K562 (cell line): ENCODE measurements around the gene HLA-DQB1. TPM values are rescaled to one million over a fixed set of nuclear protein-coding genes. Genes with fewer than 3 reads are reported as not detected.

Experiments
- ATAC-seq: fragments of 200-7000 bp; cut with Tn5 transposase; 3 replicates; pipeline ENCODE4 v1.9.1; 2020; ENCODE audit warnings: moderate library complexity
- BruUV-seq: library from RNA; stranded (reverse); fragments of 400-500 nt; replicated peaks from 2 replicates; lab custom pipeline; 2021; lab: Mats Ljungman, UMichigan
- CTCF ChIA-PET: fragments of 300-600 bp; formaldehyde crosslinking; extraction: SDS; loops from one replicate; lab custom pipeline; 2021; ENCODE audit warnings: low intra/inter-chr PET ratio; lab: Yijun Ruan, JAX
- POLR2A ChIA-PET: fragments of 300-600, 350-650 bp; sonication (Branson Sonifier 250); formaldehyde crosslinking; extraction: SDS; loops from one replicate; lab custom pipeline; 2021; ENCODE audit warnings: antibody characterized with exemption, inconsistent platforms; lab: Yijun Ruan, JAX
- DNase-seq, 4 experiments: peaks; one replicate each; pipeline versions ENCODE4 v3.0.0 to v3.0.0-alpha.2; 2011 to 2018; ENCODE audit warnings: low spot score in 3 of 4, mixed read lengths in 3 of 4; ENCODE audit errors: extremely low read depth in 1 of 4
- FAIRE-seq: peaks from 2 replicates; lab custom pipeline; 2011; peaks lifted over from hg19 to GRCh38; lab: Jason Lieb, UNC
- H2AFZ ChIP-seq: 2 replicates; pipeline ENCODE4 v1.6.0; 2011; ENCODE audit warnings: low read depth, low read length, control low read depth, inconsistent platforms
- H3K27ac ChIP-seq: fragments of 200-600 bp; 3 replicates; pipeline ENCODE4 v1.8.0; 2011; ENCODE audit warnings: low read depth, mild to moderate bottlenecking, control low read depth, inconsistent platforms, low read length, moderate library complexity, mixed read lengths; ENCODE audit errors: extremely low read depth
- H3K27me3 ChIP-seq, 2 experiments: fragments of 300-600 bp in 1 of 2; 2 replicates in 1 of 2; 3 replicates in 1 of 2; pipeline versions ENCODE4 v1.6.0 to v1.8.0; 2011; ENCODE audit warnings: inconsistent platforms in 2 of 2, low read length in 2 of 2, mild to moderate bottlenecking in 1 of 2, mixed read lengths in 1 of 2, moderate library complexity in 1 of 2; ENCODE audit not compliant: control insufficient read depth in 2 of 2, insufficient read depth in 2 of 2
- H3K36me3 ChIP-seq: fragments of 300-600 bp; 3 replicates; pipeline ENCODE4 v1.8.0; 2011; ENCODE audit warnings: mild to moderate bottlenecking, low read length, inconsistent platforms; ENCODE audit not compliant: control insufficient read depth, insufficient read depth
- H3K4me1 ChIP-seq, 2 experiments: fragments of 200-600 bp in 1 of 2; replicated peaks in 1 of 2; 2 replicates in 1 of 2; 3 replicates in 1 of 2; pipeline versions ENCODE4 v1.5.1 to v1.8.0; 2011; ENCODE audit warnings: inconsistent platforms in 2 of 2, low read length in 2 of 2, mild to moderate bottlenecking in 1 of 2, mixed read lengths in 1 of 2, moderate library complexity in 1 of 2; ENCODE audit not compliant: control insufficient read depth in 2 of 2, insufficient read depth in 2 of 2
- H3K4me2 ChIP-seq: 2 replicates; pipeline ENCODE4 v1.6.1; 2011; ENCODE audit warnings: low read length, control low read depth, inconsistent platforms, mixed read lengths; ENCODE audit not compliant: insufficient read depth
- H3K4me3 ChIP-seq: fragments of 200-600 bp; sonication (generic), shearing (Covaris generic); 2 replicates; pipeline ENCODE4 v1.5.1; 2016; ENCODE audit warnings: control low read depth, inconsistent platforms
- H3K79me2 ChIP-seq: fragments of 200-600 bp; 3 replicates; pipeline ENCODE4 v1.8.0; 2011; ENCODE audit warnings: low read length, inconsistent platforms; ENCODE audit not compliant: control insufficient read depth, insufficient read depth
- H3K9ac ChIP-seq, 2 experiments: 2 replicates each; pipeline versions ENCODE4 v1.6.0 to v1.6.1; 2011; ENCODE audit warnings: low read depth in 2 of 2, low read length in 2 of 2, control low read depth in 1 of 2, inconsistent platforms in 1 of 2, mild to moderate bottlenecking in 1 of 2, mixed read lengths in 1 of 2; ENCODE audit not compliant: insufficient read depth in 1 of 2
- H3K9me1 ChIP-seq: one replicate; pipeline ENCODE4 v1.6.0; 2011; ENCODE audit warnings: inconsistent platforms, mild to moderate bottlenecking, low read length, moderate library complexity; ENCODE audit not compliant: control insufficient read depth, insufficient read depth
- H3K9me3 ChIP-seq: replicated peaks from 2 replicates; pipeline ENCODE4 v1.5.1; 2011; ENCODE audit warnings: low read depth, low read length, inconsistent platforms; ENCODE audit not compliant: control insufficient read depth, insufficient read depth
- H4K20me1 ChIP-seq: replicated peaks from 2 replicates; pipeline ENCODE4 v1.6.1; 2011; ENCODE audit warnings: low read length, inconsistent platforms, mixed read lengths; ENCODE audit not compliant: control insufficient read depth, insufficient read depth
- CSDE1 ChIP-seq, 2 experiments: fragments of 450-650 bp; IDR thresholded peaks; 2 replicates each; pipeline ENCODE4 v1.6.1; 2016; ENCODE audit warnings: mild to moderate bottlenecking in 1 of 2
- EZH2 ChIP-seq: IDR thresholded peaks from 2 replicates; pipeline ENCODE4 v1.6.1; 2012; ENCODE audit warnings: low read depth, mild to moderate bottlenecking, inconsistent platforms, low read length, borderline replicate concordance
- KAT2B ChIP-seq: IDR thresholded peaks from one replicate; pipeline ENCODE4 v1.6.1; 2012; ENCODE audit warnings: low read depth, mild to moderate bottlenecking, control low read depth, inconsistent platforms, low read length, moderate library complexity
- POLR2AphosphoS2 ChIP-seq: IDR thresholded peaks from 2 replicates; pipeline ENCODE4 v1.6.1; 2012; ENCODE audit warnings: low read length, improper control_type of control experiment
- TEAD4 ChIP-seq, 2 experiments: sonication (generic) in 1 of 2; formaldehyde crosslinking in 1 of 2; IDR thresholded peaks; 2 replicates each; pipeline versions ENCODE4 v1.6.1 to v1.8.0; 2012 to 2022; ENCODE audit warnings: borderline replicate concordance in 1 of 2, inconsistent platforms in 1 of 2, low read length in 1 of 2, mild to moderate bottlenecking in 1 of 2, missing genetic modification reagents in 1 of 2
- ZFP1 ChIP-seq: fragments of 450-650 bp; formaldehyde crosslinking; IDR thresholded peaks from 2 replicates; pipeline ENCODE4 v1.4.0; 2020; ENCODE audit warnings: mild to moderate bottlenecking, mixed read lengths
- ZFPM2 ChIP-seq: fragments of 250-450 bp; sonication (Bioruptor Pico); IDR thresholded peaks from 2 replicates; pipeline ENCODE4 v1.5.1; 2022; ENCODE audit warnings: mild to moderate bottlenecking
- ZNF76 ChIP-seq: fragments of 250-450 bp; sonication (Bioruptor Pico); IDR thresholded peaks from 2 replicates; pipeline ENCODE4 v1.4.0; 2020; ENCODE audit warnings: mild to moderate bottlenecking, moderate library complexity, borderline replicate concordance
- ZNF785 ChIP-seq: fragments of 250-450 bp; sonication (Bioruptor Pico); IDR thresholded peaks from 2 replicates; pipeline ENCODE4 v1.4.0; 2020; ENCODE audit warnings: mild to moderate bottlenecking
- WGBS: fragments of 100-300 bp; shearing (Covaris generic); methylation state at CpG from one replicate; pipeline ENCODE4 v1.1.6; 2016; ENCODE audit warnings: low coverage, mixed read lengths; ENCODE audit not compliant: insufficient coverage; ENCODE audit errors: missing lambda C conversion rate; 5-methylcytosine and 5-hydroxymethylcytosine counted together
- in situ Hi-C: fragments of 300-500 bp; cut with MboI; formaldehyde crosslinking; loops from 4 replicates; pipeline ENCODE4 v1.15.0; 2018; ENCODE audit warnings: inconsistent platforms, mixed read lengths
- intact Hi-C: fragments of 100-400 bp; cut with micrococcal nuclease; formaldehyde crosslinking; loops from 2 replicates; pipeline ENCODE4 v1.14.2; 2022
- polyA plus RNA-seq, 8 experiments: library from polyadenylated mRNA; depleted of rRNA in 4 of 8; stranded (reverse) in 5 of 8; unstranded in 3 of 8; fragments of >200 nt; fragmentation: Nextera tagmentation in 2 of 8; fragmentation: Illumina TruSeq in 1 of 8; extraction: Ambion mirVana in 2 of 8; extraction: Trizol in 1 of 8; gene quantifications; 2 replicates each; pipeline versions ENCODE4 v1.2.1 to v1.2.3, GENCODE V29; 2011 to 2014; ENCODE audit warnings: inconsistent platforms in 1 of 8, missing spikeins in 1 of 8
- total RNA-seq, 7 experiments: library from RNA; depleted of rRNA in 6 of 7; stranded (reverse); fragments of >200 nt in 6 of 7; fragmentation: Illumina TruSeq in 2 of 7; extraction: Trizol in 2 of 7; gene quantifications; 2 replicates each; pipeline versions ENCODE4 v1.2.1 to v1.2.3, GENCODE V29; 2011 to 2021; ENCODE audit warnings: low replicate concordance in 1 of 7

HLA-DQB1 gene
- total and polyA plus RNA-seq, 9 of the 15 experiments (the other 6 are each of a cell fraction or from before 2014, with no cell fraction given) = 0.29 TPM; not detected in 8

GRCh38 chr6:32669240-32669639, 2.8 kb upstream of the HLA-DQB1 start:
- H3K9me1 ChIP-seq = no peaks in the 10 kb centered on the region
- H3K36me3 ChIP-seq = no peaks in the 10 kb centered on the region
- no peaks in the 10 kb centered on the region for H3K27me3 ChIP-seq
- ATAC-seq (no peak), DNase-seq (no peak), FAIRE-seq (no peak)
- H2AFZ ChIP-seq = no peak overlapping the region
- H3K27ac ChIP-seq = no peak overlapping the region
- H3K4me3 ChIP-seq = no peak overlapping the region
- H3K9ac ChIP-seq = no peak overlapping the region
- H3K79me2 ChIP-seq = no peaks in the 10 kb centered on the region
- H3K4me2 ChIP-seq = no peak overlapping the region
- no peak for TF ChIP-seq ZNF76
- no peak for TF ChIP-seq EZH2
- no peak for TF ChIP-seq CSDE1 (IDR thresholded peaks at IDR 0.05)
- no peak for TF ChIP-seq POLR2AphosphoS2
- no peak for TF ChIP-seq ZNF785
- TF ChIP-seq KAT2B = no peak
- TF ChIP-seq TEAD4 (IDR thresholded peaks at IDR 0.05; ENCODE audit: low read length) = no peak
- no peak for TF ChIP-seq TEAD4 (CRISPR knock-in tag; IDR thresholded peaks at IDR 0.05; ENCODE audit: borderline replicate concordance)
- no peak for TF ChIP-seq ZFPM2 (CRISPR knock-in tag)
- TF ChIP-seq ZFP1 (CRISPR knock-in tag) = no peak
- intact Hi-C loops (no loop called here), in situ Hi-C loops (no loop called here)
- H3K4me1 ChIP-seq = no peaks in the 10 kb centered on the region
- WGBS = 0% methylated on average over 4 of the region's 4 CpGs
- ChIA-PET POLR2A (no interaction called here), CTCF (no interaction called here)
- BruUV-seq = no TSS peak
- no peaks in the 10 kb centered on the region for H4K20me1 ChIP-seq
- H3K9me3 ChIP-seq = no peaks in the 10 kb centered on the region
